Keratinocyte (primary cell): ENCODE measurements around the gene EFNB3. TPM values are rescaled to one million over a fixed set of nuclear protein-coding genes. Genes with fewer than 3 reads are reported as not detected.
A peak's percentile ranks its signal among the peaks of the same experiment; 100 is the strongest.

Source experiments
- DNase-seq: peaks from one replicate; pipeline ENCODE4 v3.0.0-alpha.2; 2011; ENCODE audit warnings: low read depth, missing footprints, low spot score
- FAIRE-seq: peaks from 2 replicates; lab custom pipeline; 2011; peaks lifted over from hg19 to GRCh38; lab: Jason Lieb, UNC
- H2AFZ ChIP-seq: 2 replicates; pipeline ENCODE4 v1.6.0; 2012; ENCODE audit warnings: low read length, control low read depth, inconsistent platforms; ENCODE audit not compliant: control insufficient read depth
- H3K27ac ChIP-seq: 2 replicates; pipeline ENCODE4 v1.5.1; 2011; ENCODE audit warnings: low read length; ENCODE audit not compliant: control insufficient read depth, insufficient read depth
- H3K27me3 ChIP-seq: 3 replicates; pipeline ENCODE4 v1.6.0; 2011; ENCODE audit warnings: low read length; ENCODE audit not compliant: control insufficient read depth, insufficient read depth; ENCODE audit errors: extremely low read depth
- H3K36me3 ChIP-seq, 2 experiments: 2 replicates in 1 of 2; 3 replicates in 1 of 2; pipeline ENCODE4 v1.5.1; 2011; ENCODE audit warnings: low read length in 2 of 2, mild to moderate bottlenecking in 1 of 2; ENCODE audit not compliant: control insufficient read depth in 2 of 2, insufficient read depth in 2 of 2; ENCODE audit errors: extremely low read depth in 1 of 2
- H3K4me1 ChIP-seq: 3 replicates; pipeline ENCODE4 v1.5.1; 2011; ENCODE audit warnings: low read length; ENCODE audit not compliant: control insufficient read depth, insufficient read depth; ENCODE audit errors: extremely low read depth
- H3K4me2 ChIP-seq: 3 replicates; pipeline ENCODE4 v1.6.0; 2011; ENCODE audit warnings: low read depth, low read length; ENCODE audit not compliant: control insufficient read depth, insufficient read depth; ENCODE audit errors: extremely low read depth
- H3K4me3 ChIP-seq, 3 experiments: fragments of 200-600 bp in 1 of 3; sonication (generic) in 1 of 3; 2 replicates in 2 of 3; 3 replicates in 1 of 3; pipeline ENCODE4 v1.5.1; 2011 to 2016; ENCODE audit warnings: low read length in 3 of 3, mild to moderate bottlenecking in 3 of 3, control low read depth in 2 of 3, inconsistent platforms in 1 of 3, low read depth in 1 of 3, mixed read lengths in 1 of 3, mixed run types in 1 of 3, moderate library complexity in 1 of 3; ENCODE audit not compliant: control insufficient read depth in 2 of 3, insufficient read depth in 2 of 3; ENCODE audit errors: extremely low read depth in 1 of 3
- H3K79me2 ChIP-seq: 2 replicates; pipeline ENCODE4 v1.6.0; 2012; ENCODE audit warnings: low read length; ENCODE audit not compliant: control insufficient read depth, insufficient read depth
- H3K9ac ChIP-seq: 3 replicates; pipeline ENCODE4 v1.6.0; 2011; ENCODE audit warnings: low read length; ENCODE audit not compliant: control insufficient read depth, insufficient read depth; ENCODE audit errors: extremely low read depth
- H3K9me1 ChIP-seq: 3 replicates; pipeline ENCODE4 v1.6.0; 2011; ENCODE audit warnings: low read length; ENCODE audit not compliant: control insufficient read depth, insufficient read depth; ENCODE audit errors: extremely low read depth
- H3K9me3 ChIP-seq: 2 replicates; pipeline ENCODE4 v1.5.1; 2012; ENCODE audit warnings: low read depth, low read length; ENCODE audit not compliant: control insufficient read depth
- H4K20me1 ChIP-seq: 3 replicates; pipeline ENCODE4 v1.6.0; 2011; ENCODE audit warnings: low read length; ENCODE audit not compliant: control insufficient read depth, insufficient read depth; ENCODE audit errors: extremely low read depth
- CTCF ChIP-seq, 3 experiments: IDR thresholded peaks in 1 of 3; conservative IDR thresholded peaks in 1 of 3; optimal IDR thresholded peaks in 1 of 3; 2 replicates in 2 of 3; 3 replicates in 1 of 3; pipeline versions ENCODE3 to v1.5.1; 2011; ENCODE audit warnings: low read length in 3 of 3, mild to moderate bottlenecking in 3 of 3, moderate library complexity in 2 of 3, control low read depth in 1 of 3, inconsistent platforms in 1 of 3; ENCODE audit not compliant: insufficient read depth in 2 of 3; ENCODE audit errors: extremely low read depth in 1 of 3
- EZH2 ChIP-seq: IDR thresholded peaks from one replicate; pipeline ENCODE4 v1.6.1; 2012; ENCODE audit warnings: inconsistent platforms, mild to moderate bottlenecking, low read length, moderate library complexity
- dilution Hi-C: fragments of 300-500 bp; cut with MboI; formaldehyde crosslinking; loops from one replicate; pipeline ENCODE4 v1.7.0; 2020; ENCODE audit warnings: low sequenced_read_pairs; ENCODE audit not compliant: extremely low pct_ligation_motif_present
- polyA minus RNA-seq, 3 experiments: library from RNA; depleted of rRNA, polyadenylated mRNA; stranded (reverse); fragments of >200 nt; gene quantifications; 1 replicate in 1 of 3; 2 replicates in 1 of 3; 3 replicates in 1 of 3; pipeline ENCODE4 v1.2.3, GENCODE V29; 2011
- polyA plus RNA-seq, 5 experiments: library from polyadenylated mRNA; depleted of rRNA in 3 of 5; stranded (reverse) in 3 of 5; stranded (forward) in 1 of 5; unstranded in 1 of 5; fragments of >200 nt; gene quantifications; 1 replicate in 1 of 5; 2 replicates in 3 of 5; 3 replicates in 1 of 5; pipeline versions ENCODE4 v1.2.1 to v1.2.3, GENCODE V29; 2011 to 2012; ENCODE audit warnings: missing spikeins in 2 of 5, low read depth in 1 of 5, low replicate concordance in 1 of 5

Gene EFNB3
- 3.1 to 4.1 TPM (median 3.1 TPM) in 3 replicates for polyA plus RNA-seq
- 0.24 TPM for polyA plus RNA-seq (2011; ENCODE audit: low read depth)
- 2.1 and 2.3 TPM in 2 replicates for polyA plus RNA-seq (2011; cell fraction: cytosol; rRNA removed)
- polyA plus RNA-seq (2011; cell fraction: nucleus; rRNA removed): 3.3 and 4.3 TPM in 2 replicates
- 0.48 and 3.3 TPM in 2 replicates for polyA plus RNA-seq (2012; ENCODE audit: low replicate concordance)
- polyA minus RNA-seq: 3.7 to 4.0 TPM (median 4.0 TPM) in 3 replicates
- polyA minus RNA-seq (2011; cell fraction: cytosol; rRNA and poly(A)+ RNA removed): 2.3 TPM
- 0.95 and 2.0 TPM in 2 replicates for polyA minus RNA-seq (2011; cell fraction: nucleus; rRNA and poly(A)+ RNA removed)

GRCh38 chr17:7704601-7705268, at the start of gene EFNB3:
Gene EFNB3, plus strand, starts transcription at chr17:7705202. Its CDS starts 397 bp downstream, at chr17:7705599.
- peak within 1 kb of the TSS; percentile 44 to 73 (median 65) for H3K4me3 ChIP-seq
- no peak within 1 kb of the TSS for H3K27ac ChIP-seq
- peak within 1 kb of the TSS; percentile 28 for H3K9ac ChIP-seq
- peaks cover 22% of the 10 kb centered on the region for H3K27me3 ChIP-seq
- peak within 1 kb of the TSS; percentile 74 for H2AFZ ChIP-seq
- H3K36me3 ChIP-seq: peaks cover 12 to 16% of the 10 kb centered on the region in 2 experiments
- no peaks in the 10 kb centered on the region for H3K9me1 ChIP-seq
- FAIRE-seq: no peak
- H4K20me1 ChIP-seq: no peaks in the 10 kb centered on the region
- TF ChIP-seq EZH2: peak; percentile 43
- TF ChIP-seq CTCF (optimal IDR thresholded peaks at IDR 0.05 in 1 of 3, IDR thresholded peaks at IDR 0.05 in 1 of 3, conservative IDR thresholded peaks at IDR 0.05 in 1 of 3; ENCODE audit: extremely low read depth in 1 of 3, insufficient read depth in 2 of 3, low read length in 3 of 3): no peak
- DNase-seq: no peak
- H3K9me3 ChIP-seq: no peaks in the 10 kb centered on the region
- dilution Hi-C loops: no loop called here
- peak within 1 kb of the TSS; percentile 88 for H3K4me2 ChIP-seq
- H3K79me2 ChIP-seq: no peaks in the 10 kb centered on the region
- peaks cover 20% of the 10 kb centered on the region for H3K4me1 ChIP-seq

DNA sequence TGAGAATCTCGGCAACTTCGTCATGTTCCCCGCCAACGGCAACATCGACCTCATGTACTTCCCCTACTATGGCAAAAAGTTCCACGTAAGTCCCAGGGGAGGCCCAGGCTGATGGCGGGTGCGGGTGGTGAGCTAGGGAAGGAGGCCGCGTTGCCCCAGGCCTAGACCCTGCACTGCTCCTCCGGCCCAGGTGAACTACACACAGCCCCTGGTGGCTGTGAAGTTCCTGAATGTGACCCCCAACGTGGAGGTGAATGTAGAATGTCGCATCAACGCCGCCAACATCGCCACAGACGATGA, 49.5 kb upstream of the EFNB3 start:
- Histone ChIP-seq H3K36me3 (no peaks in the 10 kb centered on the region), H3K9me3 (no peaks in the 10 kb centered on the region), H3K4me3 (no peak overlapping the region), H3K4me2 (no peak overlapping the region), H3K4me1 (peaks cover 4% of the 10 kb centered on the region), H3K9me1 (no peaks in the 10 kb centered on the region), H3K27ac (no peak overlapping the region), H3K9ac (no peak overlapping the region), H4K20me1 (no peaks in the 10 kb centered on the region), H3K27me3 (peaks cover 38% of the 10 kb centered on the region), H3K79me2 (no peaks in the 10 kb centered on the region), H2AFZ (no peak overlapping the region)
- no peak for TF ChIP-seq EZH2
- TF ChIP-seq CTCF (optimal IDR thresholded peaks at IDR 0.05 in 1 of 3, IDR thresholded peaks at IDR 0.05 in 1 of 3, conservative IDR thresholded peaks at IDR 0.05 in 1 of 3; ENCODE audit: extremely low read depth in 1 of 3, insufficient read depth in 2 of 3, low read length in 3 of 3): no peak
- dilution Hi-C loops: no loop called here
- FAIRE-seq: no peak
- no peak for DNase-seq
